Stimulated activated CD8-positive, alpha-beta memory T cell treated with anti-CD3 and anti-CD28 coated beads, Interleukin-4, amount 100 ng/mL, for 24 hours (primary cell): ENCODE results near the gene STOML2.
A peak's percentile ranks its signal among the peaks of the same experiment; 100 is the strongest.

Experiments used
- DNase-seq: peaks from one replicate; pipeline ENCODE4 v3.0.0-alpha.2; 2020; ENCODE audit warnings: low read depth

The STOML2 gene

GRCh38 chr9:35107297-35108290 lies 4.7 kb upstream of the STOML2 start:
- no peak for DNase-seq

DNA sequence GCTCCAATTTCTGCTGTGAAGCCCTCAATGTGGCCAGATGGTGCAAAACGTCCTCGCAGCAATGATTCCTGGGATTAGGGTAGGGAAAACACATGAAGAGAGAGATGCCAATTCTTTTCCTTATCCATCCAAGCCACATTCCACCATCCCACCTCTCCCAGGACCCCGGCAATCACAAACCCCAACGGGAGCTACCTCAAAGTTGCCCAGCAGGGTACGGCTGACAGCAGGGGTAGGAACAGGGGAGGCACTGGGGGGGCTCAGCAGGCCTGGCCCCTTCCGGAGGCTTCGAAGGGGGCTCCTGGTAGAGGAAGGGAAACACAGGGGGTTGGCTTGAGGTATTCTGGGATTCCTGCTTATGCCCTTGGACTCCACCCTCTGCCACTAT lies 3.4 kb upstream of the STOML2 start:
- DNase-seq: no peak

GRCh38 chr9:35105571-35106342 lies 2.8 kb upstream of the STOML2 start:
- no peak for DNase-seq

DNA sequence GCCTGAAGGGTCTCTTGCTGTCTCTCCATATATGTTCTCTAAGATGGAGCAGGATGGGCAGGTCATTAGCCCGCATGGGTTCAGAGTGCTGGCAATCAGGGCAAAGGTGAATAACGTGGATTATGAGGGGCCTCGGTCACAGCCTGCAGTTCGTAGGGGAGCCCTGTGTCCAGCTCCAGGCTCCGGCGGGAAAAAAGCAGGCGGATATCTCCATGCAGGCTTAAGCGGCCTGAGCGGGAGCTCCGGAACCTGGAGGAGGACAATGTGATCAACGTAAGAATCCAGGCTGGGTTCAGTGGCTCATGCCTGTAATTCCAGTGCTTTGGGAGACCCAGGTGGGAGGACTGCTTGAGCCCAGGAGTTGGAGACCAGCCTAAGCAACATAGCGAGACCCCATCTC lies 2.2 kb upstream of the STOML2 start:
- DNase-seq: no peak

GRCh38 chr9:35104586-35104985 lies 1.7 kb upstream of the STOML2 start:
- no peak for DNase-seq

GRCh38 chr9:35103660-35104191 lies 795 bp upstream of the STOML2 start:
- DNase-seq: no peak

DNA sequence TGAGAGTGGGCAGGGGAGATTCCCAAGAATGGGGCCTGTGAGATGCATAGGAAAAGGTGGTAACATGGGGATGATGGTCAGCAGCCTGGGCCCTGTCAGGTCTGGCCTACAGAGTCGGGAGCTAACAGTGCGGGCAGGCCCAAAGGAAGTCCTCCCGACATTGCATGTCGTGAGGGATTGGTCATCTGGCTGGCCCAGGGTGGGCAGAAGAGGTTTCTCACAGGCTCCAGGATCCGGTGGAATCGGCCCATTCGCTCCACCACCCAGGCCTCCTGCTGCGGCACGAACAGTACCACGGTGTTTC lies 514 bp downstream of the STOML2 start:
- no peak for DNase-seq

- DNase-seq: no peak
Observed at GRCh38 chr9:35097573-35097972, 5.4 kb downstream of the STOML2 start.

- DNase-seq: peak; percentile 82
Observed at GRCh38 chr9:35096035-35096849, 6.7 kb downstream of the STOML2 start, which contains the start of gene PIGO. Gene PIGO, minus strand, starts transcription at chr9:35096591. Its CDS starts 1,026 bp downstream, at chr9:35095565.

DNA sequence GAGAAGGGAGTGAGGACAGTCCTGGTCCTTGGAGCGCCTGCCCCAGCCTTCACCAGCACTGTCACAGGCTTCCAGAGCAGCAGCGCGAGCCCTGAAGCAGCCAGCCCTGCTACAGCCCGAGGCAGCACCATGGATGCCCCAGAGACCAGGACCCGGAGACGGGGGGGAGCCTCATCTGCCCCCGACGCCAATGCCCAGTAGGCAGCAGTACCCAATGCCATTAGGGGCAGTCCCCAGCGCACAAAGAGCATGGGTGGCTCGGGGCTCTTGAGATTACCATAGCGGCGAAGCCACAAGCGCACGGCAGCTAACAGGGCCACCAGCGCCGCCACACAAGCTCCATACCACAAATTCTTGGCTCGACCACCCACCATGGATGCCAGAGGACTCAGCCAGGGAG lies 11.4 kb downstream of the STOML2 start:
- DNase-seq: no peak

DNA sequence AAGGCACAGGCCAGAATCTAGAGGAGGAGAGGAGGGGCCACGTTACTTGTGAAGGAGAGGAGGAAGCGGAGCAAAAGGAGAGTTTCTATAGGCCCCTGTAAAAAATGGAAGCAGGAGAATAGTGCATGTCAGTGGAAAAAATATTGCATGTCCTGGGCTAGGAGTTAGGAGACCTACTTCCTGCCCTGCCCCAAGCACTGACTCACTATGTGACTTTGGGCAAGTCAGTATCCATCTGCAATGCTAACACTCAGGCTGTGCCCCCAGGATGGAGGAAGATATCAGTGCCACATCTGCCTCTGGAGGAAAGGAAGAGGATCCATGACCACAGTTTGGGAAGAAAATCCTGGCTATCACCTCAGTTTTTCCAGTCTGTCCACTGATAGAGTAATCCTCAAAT lies 13.5 kb downstream of the STOML2 start:
- no peak for DNase-seq

- no peak for DNase-seq
Observed at GRCh38 chr9:35085078-35085477, 17.9 kb downstream of the STOML2 start.

DNA sequence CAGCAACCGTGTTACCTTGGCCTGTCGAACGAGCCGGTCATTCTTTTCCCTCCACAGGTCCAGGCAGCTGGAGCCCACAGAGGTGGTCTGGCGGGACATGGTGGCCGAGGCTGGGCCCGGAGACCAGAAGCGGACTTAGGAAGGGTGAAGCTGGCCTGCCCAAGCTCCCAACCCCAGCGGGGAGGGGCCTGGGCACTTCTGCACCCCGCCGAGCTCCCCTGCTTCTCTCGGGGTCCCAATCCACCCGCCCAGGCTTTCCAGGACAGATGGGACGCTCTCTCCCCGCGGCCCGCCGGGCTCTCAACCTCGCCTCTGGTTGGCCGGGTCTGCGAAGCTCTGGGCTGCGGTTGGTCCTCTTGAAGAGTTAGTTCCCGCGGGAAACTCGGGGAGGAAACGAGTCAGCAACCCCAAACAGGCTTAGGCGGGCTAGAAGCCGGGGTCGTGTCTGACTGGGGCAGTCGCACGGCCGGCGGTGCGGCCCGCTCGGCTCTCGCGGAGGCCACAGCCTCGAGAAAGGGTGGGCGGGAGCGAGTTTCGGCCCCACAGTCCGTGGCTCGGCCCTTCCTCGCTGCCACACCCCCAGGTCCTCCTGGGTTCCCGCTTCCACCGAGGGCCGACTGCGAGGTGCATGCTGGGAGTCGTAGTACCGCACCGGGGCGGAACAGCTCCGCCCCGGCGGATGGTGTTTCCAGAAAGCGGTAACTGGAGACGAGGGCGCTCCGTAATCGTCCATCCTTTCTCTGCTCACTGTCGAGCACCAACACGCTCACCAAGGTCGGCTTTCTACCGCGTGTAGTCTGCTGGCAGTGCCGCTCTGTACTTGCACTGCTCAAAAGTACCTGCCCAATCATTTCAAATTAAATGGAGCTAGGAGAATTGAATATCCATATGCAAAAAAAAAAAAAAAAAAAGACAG lies 23.2 kb downstream of the STOML2 start, which contains the start of gene FANCG:
FANCG (minus strand) TSS at position 517 of the 916 bp plus-strand sequence; CDS start at position 99, 418 bp downstream.
- DNase-seq: peak; percentile 71

DNA sequence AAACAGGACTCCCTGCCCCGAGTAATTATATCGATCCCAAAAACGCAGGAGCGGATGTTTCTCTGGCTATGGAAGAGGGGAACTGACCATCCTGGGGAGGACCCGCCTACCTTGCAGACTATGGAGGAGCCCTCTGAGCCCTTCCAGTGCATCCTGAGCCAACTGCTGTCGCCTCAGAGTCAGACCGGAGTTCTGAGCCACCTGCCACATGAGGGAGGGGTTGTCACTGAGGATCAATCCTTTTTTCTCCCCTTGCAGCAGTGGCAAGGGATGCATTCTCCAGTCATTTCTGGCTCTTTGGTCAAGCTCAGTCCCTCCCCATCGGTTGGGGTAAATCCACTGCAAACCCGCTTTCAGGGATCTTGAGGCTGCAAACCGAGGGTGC lies 23.9 kb downstream of the STOML2 start:
- DNase-seq: no peak

- no peak for DNase-seq
Observed at GRCh38 chr9:35078066-35078465, 24.9 kb downstream of the STOML2 start.

GRCh38 chr9:35076848-35077247 lies 26.1 kb downstream of the STOML2 start:
- no peak for DNase-seq

GRCh38 chr9:35075358-35075757 lies 27.6 kb downstream of the STOML2 start:
- DNase-seq: no peak

GRCh38 chr9:35074791-35075190 lies 28.1 kb downstream of the STOML2 start:
- no peak for DNase-seq

DNA sequence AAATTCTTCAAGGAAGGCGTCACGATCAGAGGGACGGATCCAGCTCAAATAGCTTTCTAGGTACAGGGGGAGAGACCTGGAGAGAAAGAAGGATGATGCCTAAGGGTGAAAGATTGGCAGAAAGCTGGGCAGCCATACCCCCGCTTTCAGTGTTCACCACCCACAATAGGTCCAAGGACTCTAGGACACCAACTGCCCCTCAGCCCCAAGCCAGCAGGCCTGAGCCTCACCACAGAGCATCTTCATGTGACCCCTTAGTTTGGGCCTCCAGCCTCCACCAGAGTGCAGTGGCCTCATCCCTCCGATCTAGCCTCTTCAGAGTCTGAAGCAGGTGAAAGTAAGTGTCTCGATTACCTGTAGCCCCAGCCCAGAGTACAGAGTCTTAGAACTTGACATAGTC lies 28.8 kb downstream of the STOML2 start:
- no peak for DNase-seq

GRCh38 chr9:35073279-35073612 lies 29.7 kb downstream of the STOML2 start:
- no peak for DNase-seq
